Erythroblast (primary cell): Measurements from ENCODE around the gene CYP24A1.

ENCODE experiments used
- GATA1 ChIP-seq: IDR thresholded peaks from 2 replicates; pipeline ENCODE4 v1.6.1; 2011; ENCODE audit warnings: low read depth, mild to moderate bottlenecking, control low read depth, low read length, moderate library complexity
- POLR2A ChIP-seq: IDR thresholded peaks from 2 replicates; pipeline ENCODE4 v1.6.1; 2011; ENCODE audit warnings: mild to moderate bottlenecking, low read length

- TF ChIP-seq POLR2A (no peak), GATA1 (no peak)
These were observed 31.7 kb upstream of the CYP24A1 start for GRCh38 chr20:54205450-54205849.
